ENCODE measurements around the gene CD48.

Gene CD48

GRCh38 chr1:160645386-160646130 is 66.1 kb downstream of the CD48 start:
- H3K27ac ChIP-seq (ENCODE audit: low read length), result no peak overlapping the region
- no peaks in the 10 kb centered on the region for H3K4me1 ChIP-seq (ENCODE audit: control insufficient read depth, low read depth, low read length)
- no peaks in the 10 kb centered on the region for H3K36me3 ChIP-seq (ENCODE audit: control insufficient read depth, low read depth, low read length)
- H3K9ac ChIP-seq (ENCODE audit: low read length), result no peak overlapping the region
- H3K27me3 ChIP-seq (ENCODE audit: control insufficient read depth, insufficient read depth, low read length), result no peaks in the 10 kb centered on the region
- H3K4me3 ChIP-seq (ENCODE audit: low read length), result no peak overlapping the region
- H3K9me3 ChIP-seq (ENCODE audit: control insufficient read depth, low read depth, low read length), result no peaks in the 10 kb centered on the region

GRCh38 chr1:160644399-160644798 is 67.2 kb downstream of the CD48 start:
- H3K4me1 ChIP-seq (ENCODE audit: control insufficient read depth, low read depth, low read length), result no peaks in the 10 kb centered on the region
- H3K27me3 ChIP-seq (ENCODE audit: control insufficient read depth, insufficient read depth, low read length), result no peaks in the 10 kb centered on the region
- H3K4me3 ChIP-seq (ENCODE audit: low read length), result no peak overlapping the region

GRCh38 chr1:160643138-160643537 is 68.5 kb downstream of the CD48 start:
- no peaks in the 10 kb centered on the region for H3K4me1 ChIP-seq (ENCODE audit: control insufficient read depth, low read depth, low read length)
- H3K4me3 ChIP-seq (ENCODE audit: low read length), result no peak overlapping the region
- no peak overlapping the region for H3K9ac ChIP-seq (ENCODE audit: low read length)

More at GRCh38 chr1:160644399-160644798, 67.2 kb downstream of the CD48 start:
- no peak overlapping the region for H3K27ac ChIP-seq (ENCODE audit: low read length)
- no peak overlapping the region for H3K9ac ChIP-seq (ENCODE audit: low read length)
- H3K36me3 ChIP-seq (ENCODE audit: control insufficient read depth, low read depth, low read length), result no peaks in the 10 kb centered on the region
- no peaks in the 10 kb centered on the region for H3K9me3 ChIP-seq (ENCODE audit: control insufficient read depth, low read depth, low read length)

GRCh38 chr1:160642281-160642644 is 69.4 kb downstream of the CD48 start:
- Histone ChIP-seq H3K9me3 (ENCODE audit: control insufficient read depth, low read depth, low read length) (no peaks in the 10 kb centered on the region), H3K4me3 (ENCODE audit: low read length) (no peak overlapping the region), H3K4me1 (ENCODE audit: control insufficient read depth, low read depth, low read length) (peaks cover 3% of the 10 kb centered on the region), H3K9ac (ENCODE audit: low read length) (no peak overlapping the region), H3K27ac (ENCODE audit: low read length) (no peak overlapping the region), H3K36me3 (ENCODE audit: control insufficient read depth, low read depth, low read length) (no peaks in the 10 kb centered on the region), H3K27me3 (ENCODE audit: control insufficient read depth, insufficient read depth, low read length) (no peaks in the 10 kb centered on the region)

More at GRCh38 chr1:160643138-160643537, 68.5 kb downstream of the CD48 start:
- Histone ChIP-seq H3K27ac (ENCODE audit: low read length) (no peak overlapping the region), H3K36me3 (ENCODE audit: control insufficient read depth, low read depth, low read length) (no peaks in the 10 kb centered on the region), H3K27me3 (ENCODE audit: control insufficient read depth, insufficient read depth, low read length) (no peaks in the 10 kb centered on the region), H3K9me3 (ENCODE audit: control insufficient read depth, low read depth, low read length) (no peaks in the 10 kb centered on the region)

GRCh38 chr1:160641323-160642280 is 70.0 kb downstream of the CD48 start:
- H3K4me3 ChIP-seq (ENCODE audit: low read length), result no peak overlapping the region
- no peaks in the 10 kb centered on the region for H3K36me3 ChIP-seq (ENCODE audit: control insufficient read depth, low read depth, low read length)
- peaks cover 3% of the 10 kb centered on the region for H3K4me1 ChIP-seq (ENCODE audit: control insufficient read depth, low read depth, low read length)
- no peak overlapping the region for H3K9ac ChIP-seq (ENCODE audit: low read length)
- no peak overlapping the region for H3K27ac ChIP-seq (ENCODE audit: low read length)
- H3K27me3 ChIP-seq (ENCODE audit: control insufficient read depth, insufficient read depth, low read length), result no peaks in the 10 kb centered on the region
- H3K9me3 ChIP-seq (ENCODE audit: control insufficient read depth, low read depth, low read length), result no peaks in the 10 kb centered on the region

- H3K27ac ChIP-seq (ENCODE audit: low read length), result no peak overlapping the region
- H3K27me3 ChIP-seq (ENCODE audit: control insufficient read depth, insufficient read depth, low read length), result no peaks in the 10 kb centered on the region
- no peak overlapping the region for H3K4me3 ChIP-seq (ENCODE audit: low read length)
- H3K9ac ChIP-seq (ENCODE audit: low read length), result no peak overlapping the region
- peaks cover 3% of the 10 kb centered on the region for H3K4me1 ChIP-seq (ENCODE audit: control insufficient read depth, low read depth, low read length)
- H3K36me3 ChIP-seq (ENCODE audit: control insufficient read depth, low read depth, low read length), result no peaks in the 10 kb centered on the region
- H3K9me3 ChIP-seq (ENCODE audit: control insufficient read depth, low read depth, low read length), result no peaks in the 10 kb centered on the region
These were observed 71.1 kb downstream of the CD48 start for GRCh38 chr1:160640359-160641123.

- Histone ChIP-seq H3K9me3 (ENCODE audit: control insufficient read depth, low read depth, low read length) (no peaks in the 10 kb centered on the region), H3K27me3 (ENCODE audit: control insufficient read depth, insufficient read depth, low read length) (no peaks in the 10 kb centered on the region), H3K4me3 (ENCODE audit: low read length) (no peak overlapping the region), H3K9ac (ENCODE audit: low read length) (no peak overlapping the region), H3K4me1 (ENCODE audit: control insufficient read depth, low read depth, low read length) (peaks cover 3% of the 10 kb centered on the region), H3K36me3 (ENCODE audit: control insufficient read depth, low read depth, low read length) (no peaks in the 10 kb centered on the region), H3K27ac (ENCODE audit: low read length) (no peak overlapping the region)
These were observed 72.0 kb downstream of the CD48 start for GRCh38 chr1:160639652-160640051.

- H3K4me3 ChIP-seq (ENCODE audit: low read length), result no peak overlapping the region
- peaks cover 3% of the 10 kb centered on the region for H3K4me1 ChIP-seq (ENCODE audit: control insufficient read depth, low read depth, low read length)
- H3K27ac ChIP-seq (ENCODE audit: low read length), result no peak overlapping the region
- no peaks in the 10 kb centered on the region for H3K27me3 ChIP-seq (ENCODE audit: control insufficient read depth, insufficient read depth, low read length)
- H3K9me3 ChIP-seq (ENCODE audit: control insufficient read depth, low read depth, low read length), result no peaks in the 10 kb centered on the region
- no peaks in the 10 kb centered on the region for H3K36me3 ChIP-seq (ENCODE audit: control insufficient read depth, low read depth, low read length)
- H3K9ac ChIP-seq (ENCODE audit: low read length), result no peak overlapping the region
These were observed 72.7 kb downstream of the CD48 start for GRCh38 chr1:160638926-160639325.

GRCh38 chr1:160638540-160638857 is 73.1 kb downstream of the CD48 start:
- peaks cover 3% of the 10 kb centered on the region for H3K4me1 ChIP-seq (ENCODE audit: control insufficient read depth, low read depth, low read length)
- H3K9me3 ChIP-seq (ENCODE audit: control insufficient read depth, low read depth, low read length), result no peaks in the 10 kb centered on the region
- H3K27me3 ChIP-seq (ENCODE audit: control insufficient read depth, insufficient read depth, low read length), result no peaks in the 10 kb centered on the region
- no peak overlapping the region for H3K27ac ChIP-seq (ENCODE audit: low read length)
- no peak overlapping the region for H3K9ac ChIP-seq (ENCODE audit: low read length)
- no peaks in the 10 kb centered on the region for H3K36me3 ChIP-seq (ENCODE audit: control insufficient read depth, low read depth, low read length)
- H3K4me3 ChIP-seq (ENCODE audit: low read length), result no peak overlapping the region

- Histone ChIP-seq H3K27ac (ENCODE audit: low read length) (no peak overlapping the region), H3K36me3 (ENCODE audit: control insufficient read depth, low read depth, low read length) (no peaks in the 10 kb centered on the region), H3K9me3 (ENCODE audit: control insufficient read depth, low read depth, low read length) (no peaks in the 10 kb centered on the region), H3K4me3 (ENCODE audit: low read length) (no peak overlapping the region), H3K9ac (ENCODE audit: low read length) (no peak overlapping the region), H3K27me3 (ENCODE audit: control insufficient read depth, insufficient read depth, low read length) (no peaks in the 10 kb centered on the region), H3K4me1 (ENCODE audit: control insufficient read depth, low read depth, low read length) (peaks cover 3% of the 10 kb centered on the region)
These were observed 73.6 kb downstream of the CD48 start for GRCh38 chr1:160637821-160638539.

- Histone ChIP-seq H3K27me3 (ENCODE audit: control insufficient read depth, insufficient read depth, low read length) (no peaks in the 10 kb centered on the region), H3K9me3 (ENCODE audit: control insufficient read depth, low read depth, low read length) (no peaks in the 10 kb centered on the region), H3K4me3 (ENCODE audit: low read length) (no peak overlapping the region), H3K4me1 (ENCODE audit: control insufficient read depth, low read depth, low read length) (peaks cover 3% of the 10 kb centered on the region), H3K27ac (ENCODE audit: low read length) (no peak overlapping the region), H3K36me3 (ENCODE audit: control insufficient read depth, low read depth, low read length) (no peaks in the 10 kb centered on the region), H3K9ac (ENCODE audit: low read length) (no peak overlapping the region)
These were observed 74.6 kb downstream of the CD48 start for GRCh38 chr1:160637065-160637464.

All from iPS-18a (cell line).